Activated naive CD8-positive, alpha-beta T cell treated with anti-CD3 and anti-CD28 coated beads, Interleukin-2, amount 50 U/mL, for 24 hours (primary cell): ENCODE data around the gene CD164L2.
"Not testable (repeated sequence)": the region's sequence is repeated elsewhere in the genome, so short reads cannot be mapped to it uniquely, and the experiment has no call there.

Source experiments
- ATAC-seq: fragments of 150-1000 bp; cut with Tn5 transposase; one replicate; pipeline ENCODE4 v1.10.0; 2021
- DNase-seq: peaks from one replicate; pipeline ENCODE4 v3.0.0; 2021
- H3K27ac Mint-ChIP-seq: one replicate; pipeline ENCODE4 v1.8.0; 2021; ENCODE audit warnings: mild to moderate bottlenecking, mixed read lengths
- H3K27me3 Mint-ChIP-seq: one replicate; pipeline ENCODE4 v1.8.0; 2021; ENCODE audit warnings: mixed read lengths
- H3K36me3 Mint-ChIP-seq: one replicate; pipeline ENCODE4 v1.8.0; 2021; ENCODE audit warnings: low read depth, mixed read lengths
- H3K4me1 Mint-ChIP-seq: one replicate; pipeline ENCODE4 v1.8.0; 2021; ENCODE audit warnings: mixed read lengths
- H3K4me3 Mint-ChIP-seq: one replicate; pipeline ENCODE4 v1.8.0; 2021; ENCODE audit warnings: mild to moderate bottlenecking, moderate library complexity, mixed read lengths
- H3K9me3 Mint-ChIP-seq: one replicate; pipeline ENCODE4 v1.8.0; 2021; ENCODE audit warnings: mixed read lengths

The CD164L2 gene

DNA sequence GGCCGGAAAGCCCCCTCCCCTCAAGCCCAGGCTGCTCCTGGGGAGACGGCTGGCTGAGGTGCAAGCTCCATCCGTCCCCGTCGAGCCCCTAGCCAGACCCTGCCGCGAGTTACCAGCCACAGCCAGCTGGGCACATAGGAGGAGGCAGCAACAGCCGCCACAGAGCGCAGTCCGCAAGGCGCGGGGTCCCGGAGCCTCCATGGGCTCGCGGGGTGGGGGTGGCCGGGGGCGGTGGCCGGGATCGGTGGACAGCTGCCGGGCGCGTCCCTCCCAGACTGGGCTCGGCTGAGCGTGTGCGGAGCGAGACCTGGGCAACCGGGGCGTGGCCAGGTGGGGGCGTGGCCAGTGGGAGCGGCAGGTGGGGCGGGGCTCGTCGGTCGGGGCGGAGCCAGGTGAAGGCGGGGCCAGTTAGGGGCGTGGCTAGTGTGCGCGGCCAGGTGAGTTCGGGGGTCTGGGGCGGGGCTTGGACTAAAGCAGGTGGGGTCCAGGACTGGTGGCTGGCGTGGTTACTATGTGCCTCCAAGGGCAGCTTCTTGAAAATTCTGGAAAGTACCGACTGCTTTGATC, at the start of gene CD164L2:
Gene CD164L2, minus strand, starts transcription at position 295 of the 567 bp plus-strand sequence. Its CDS starts 94 bp downstream, at position 201.
- no peak for ATAC-seq
- no peaks in the 10 kb centered on the region for H3K9me3 Mint-ChIP-seq
- H3K36me3 Mint-ChIP-seq: no peaks in the 10 kb centered on the region
- DNase-seq: peak; percentile 64
- H3K4me3 Mint-ChIP-seq: no peak within 1 kb of the TSS
- no peak within 1 kb of the TSS for H3K27ac Mint-ChIP-seq
- no peaks in the 10 kb centered on the region for H3K27me3 Mint-ChIP-seq
- peaks cover 2% of the 10 kb centered on the region for H3K4me1 Mint-ChIP-seq

DNA sequence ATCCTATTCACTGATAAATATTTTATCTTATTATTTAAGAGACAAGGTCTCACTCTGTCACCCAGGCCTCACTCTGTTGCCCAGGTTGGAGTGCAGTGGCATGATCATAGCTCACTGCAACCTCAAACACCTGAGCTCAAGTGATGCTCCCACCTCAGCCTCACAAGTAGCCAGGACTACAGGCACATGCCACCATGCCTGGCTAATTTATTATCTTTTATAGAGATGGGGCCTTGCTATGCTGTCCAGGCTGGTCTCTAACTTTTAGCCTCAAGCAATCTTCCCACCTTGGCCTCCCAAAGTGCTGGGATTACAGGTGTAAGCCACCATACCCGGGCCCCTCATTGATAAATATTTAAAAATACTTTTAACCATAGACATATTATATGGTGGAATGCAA, 49.6 kb upstream of the CD164L2 start:
- not testable (repeated sequence) for H3K27ac Mint-ChIP-seq, DNase-seq, H3K9me3 Mint-ChIP-seq, H3K36me3 Mint-ChIP-seq, H3K27me3 Mint-ChIP-seq, H3K4me3 Mint-ChIP-seq, ATAC-seq
- peaks cover 88% of the 10 kb centered on the region for H3K4me1 Mint-ChIP-seq

DNA sequence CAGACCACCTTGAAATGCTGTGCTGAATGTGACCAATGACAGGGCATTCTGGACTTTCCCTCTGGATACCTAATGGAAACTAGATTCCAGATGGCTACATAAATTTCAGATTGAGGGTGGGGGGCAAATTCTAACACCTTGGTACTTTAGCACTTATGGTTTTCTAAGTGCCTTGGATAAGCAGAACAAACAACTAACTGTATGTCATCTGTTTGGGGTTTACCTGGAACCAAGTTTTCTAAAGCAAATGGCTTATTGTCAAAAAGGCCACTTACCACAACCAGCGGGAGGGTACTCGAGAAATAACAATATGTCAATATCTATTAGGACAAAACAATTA, 48.4 kb upstream of the CD164L2 start:
- Mint-ChIP-seq H3K27me3 (no peaks in the 10 kb centered on the region), H3K27ac (peak overlapping the region; percentile 57), H3K36me3 (peaks cover 15% of the 10 kb centered on the region), H3K4me1 (peaks cover 87% of the 10 kb centered on the region), H3K4me3 (no peak overlapping the region), H3K9me3 (no peaks in the 10 kb centered on the region)
- ATAC-seq (no peak), DNase-seq (no peak)

DNA sequence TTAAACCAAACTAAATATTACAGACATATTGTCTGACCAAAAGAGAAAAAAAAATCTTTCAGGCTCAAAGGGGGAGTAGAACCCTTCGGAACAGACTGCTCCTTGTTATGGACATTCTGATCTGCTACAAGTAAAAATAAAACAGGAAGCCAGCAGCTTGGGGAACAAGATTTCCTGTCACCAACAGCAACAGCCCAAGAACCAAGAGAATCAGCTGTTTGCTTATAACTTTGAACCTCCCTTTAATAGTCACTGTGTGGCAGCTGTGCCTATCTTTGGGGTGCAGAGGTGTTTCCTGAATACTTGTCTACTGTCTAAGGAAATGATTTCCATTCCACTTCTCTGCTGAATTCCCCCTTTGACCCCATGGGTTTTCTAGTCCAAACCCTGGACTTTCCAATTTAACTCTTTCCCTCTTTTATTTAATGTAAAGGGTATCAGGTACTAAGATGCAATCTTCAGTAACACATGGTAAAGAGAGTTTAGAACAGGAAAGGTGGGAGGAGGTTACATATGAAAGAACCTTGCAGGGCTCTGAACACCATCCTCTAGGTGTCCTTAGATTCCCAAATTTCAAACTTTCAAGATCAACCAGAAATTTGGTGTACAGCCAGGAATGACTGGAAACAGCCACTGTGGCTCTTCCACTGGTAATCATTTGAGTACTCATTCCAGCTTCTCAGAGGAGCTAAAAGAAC, 47.9 kb upstream of the CD164L2 start:
- DNase-seq (no peak), ATAC-seq (no peak)
- Mint-ChIP-seq H3K9me3 (no peaks in the 10 kb centered on the region), H3K4me3 (no peak overlapping the region), H3K36me3 (peaks cover 17% of the 10 kb centered on the region), H3K4me1 (peaks cover 84% of the 10 kb centered on the region), H3K27ac (peak overlapping the region; percentile 57), H3K27me3 (no peaks in the 10 kb centered on the region)

DNA sequence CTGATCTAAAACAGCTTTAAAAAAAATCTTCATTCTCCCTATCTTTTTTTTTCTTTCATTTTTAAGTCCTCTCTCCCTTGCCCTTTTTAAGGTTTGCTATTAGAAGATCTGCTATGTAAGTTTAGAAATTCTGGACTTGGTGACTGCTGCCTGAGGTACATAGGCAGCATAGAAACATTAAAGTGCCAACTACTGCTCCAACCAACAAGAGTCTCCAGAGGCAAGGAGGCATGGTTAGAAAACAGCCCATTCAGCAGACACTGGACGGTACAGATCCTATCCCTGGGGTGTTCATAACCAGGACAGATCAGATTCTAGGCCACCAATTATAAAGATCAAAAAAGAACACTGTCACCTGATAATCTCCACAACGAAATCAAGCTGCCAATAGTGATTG, 45.9 kb upstream of the CD164L2 start:
- peaks cover 21% of the 10 kb centered on the region for H3K36me3 Mint-ChIP-seq
- peaks cover 74% of the 10 kb centered on the region for H3K4me1 Mint-ChIP-seq
- H3K4me3 Mint-ChIP-seq: peak overlapping the region; percentile 79
- peak overlapping the region; percentile 89 for H3K27ac Mint-ChIP-seq
- no peaks in the 10 kb centered on the region for H3K27me3 Mint-ChIP-seq
- H3K9me3 Mint-ChIP-seq: no peaks in the 10 kb centered on the region
- peak; percentile 20 for ATAC-seq
- no peak for DNase-seq

DNA sequence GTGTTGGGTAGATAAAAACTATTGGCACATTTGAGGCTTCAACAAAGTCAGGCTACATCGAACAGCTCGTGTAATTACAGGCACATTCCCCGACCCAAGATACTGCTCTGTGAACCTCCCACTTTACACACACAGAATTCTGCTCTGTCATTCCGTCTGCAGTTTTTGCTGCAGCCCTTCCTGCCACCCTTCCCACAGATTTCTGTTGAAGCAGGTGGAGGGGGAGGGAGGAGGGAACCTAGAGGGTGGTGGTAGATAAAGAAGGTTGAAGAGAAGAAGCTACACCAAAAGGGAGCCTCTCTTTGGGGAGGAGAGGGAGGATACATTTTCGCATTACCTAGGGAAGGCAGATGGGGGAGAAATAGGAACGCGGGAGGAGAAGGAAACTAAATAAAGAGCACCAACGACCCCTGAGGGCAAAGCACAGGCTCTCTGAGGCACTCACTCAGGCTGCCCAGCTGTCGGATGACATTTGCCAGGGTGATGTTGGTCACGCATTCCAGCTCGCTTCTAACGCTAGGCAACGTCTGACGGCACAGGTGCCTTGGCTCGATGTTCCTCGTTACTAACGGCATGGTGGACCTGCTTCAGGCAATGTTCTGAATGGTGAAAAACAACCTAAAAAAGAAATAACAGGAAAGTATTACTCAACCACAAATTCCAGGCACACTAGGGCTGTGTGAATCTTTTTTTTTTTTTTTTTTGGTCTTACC, 45.3 kb upstream of the CD164L2 start:
- H3K4me3 Mint-ChIP-seq: peak overlapping the region; percentile 79
- H3K36me3 Mint-ChIP-seq: peaks cover 21% of the 10 kb centered on the region
- DNase-seq (no peak), ATAC-seq (peak; percentile 85)
- no peaks in the 10 kb centered on the region for H3K9me3 Mint-ChIP-seq
- peaks cover 74% of the 10 kb centered on the region for H3K4me1 Mint-ChIP-seq
- H3K27ac Mint-ChIP-seq: peak overlapping the region; percentile 89
- no peaks in the 10 kb centered on the region for H3K27me3 Mint-ChIP-seq

DNA sequence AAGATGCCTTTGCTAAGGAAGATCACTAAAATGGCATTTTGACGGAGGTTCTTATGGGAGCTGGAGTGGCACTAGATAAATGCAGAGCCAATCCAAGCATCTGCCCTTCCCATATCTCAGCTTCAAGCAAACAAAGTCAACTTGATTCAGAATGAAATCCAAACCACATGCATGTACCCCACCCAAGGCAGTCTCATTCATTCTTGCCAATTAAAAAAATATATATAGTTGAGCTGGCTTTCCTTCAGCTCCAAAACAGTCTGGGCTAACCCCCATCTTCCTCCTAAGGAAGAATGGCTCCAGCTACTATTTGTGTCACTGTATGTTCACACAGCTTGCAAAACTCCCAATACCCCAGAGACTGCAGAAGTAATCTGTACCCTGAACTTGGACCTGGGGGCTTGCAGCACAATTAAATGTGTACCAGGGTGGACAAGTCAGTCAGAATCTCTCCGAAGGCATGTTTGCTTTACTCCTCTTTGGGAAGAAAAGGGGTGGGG, 44.7 kb upstream of the CD164L2 start:
- Mint-ChIP-seq H3K9me3 (no peaks in the 10 kb centered on the region), H3K4me1 (peaks cover 72% of the 10 kb centered on the region), H3K4me3 (peak overlapping the region; percentile 79), H3K36me3 (peaks cover 21% of the 10 kb centered on the region), H3K27ac (peak overlapping the region; percentile 89), H3K27me3 (no peaks in the 10 kb centered on the region)
- ATAC-seq (no peak), DNase-seq (no peak)

DNA sequence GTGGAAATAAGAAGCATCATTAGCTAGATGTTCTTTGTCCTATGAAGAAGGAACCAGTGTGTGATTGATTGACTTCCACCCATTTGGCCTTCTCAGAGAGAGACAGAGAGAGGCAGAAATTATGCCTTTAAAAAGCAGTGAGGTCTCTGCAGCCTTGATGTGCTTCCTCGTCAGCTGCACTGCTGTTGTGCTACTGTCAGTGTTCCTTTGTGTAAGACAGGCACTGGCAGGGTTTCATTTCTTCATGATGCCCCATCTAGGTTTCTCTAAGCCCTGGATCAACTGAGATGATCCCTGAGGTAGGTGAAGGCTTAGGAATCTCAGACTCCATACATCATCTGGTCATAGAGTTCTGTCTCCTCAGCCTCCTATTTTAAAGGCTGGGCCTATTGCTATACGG, 44.2 kb upstream of the CD164L2 start:
- Mint-ChIP-seq H3K27me3 (no peaks in the 10 kb centered on the region), H3K4me1 (peaks cover 77% of the 10 kb centered on the region), H3K27ac (peak overlapping the region; percentile 89), H3K4me3 (no peak overlapping the region), H3K9me3 (no peaks in the 10 kb centered on the region), H3K36me3 (peaks cover 24% of the 10 kb centered on the region)
- ATAC-seq (no peak), DNase-seq (no peak)

DNA sequence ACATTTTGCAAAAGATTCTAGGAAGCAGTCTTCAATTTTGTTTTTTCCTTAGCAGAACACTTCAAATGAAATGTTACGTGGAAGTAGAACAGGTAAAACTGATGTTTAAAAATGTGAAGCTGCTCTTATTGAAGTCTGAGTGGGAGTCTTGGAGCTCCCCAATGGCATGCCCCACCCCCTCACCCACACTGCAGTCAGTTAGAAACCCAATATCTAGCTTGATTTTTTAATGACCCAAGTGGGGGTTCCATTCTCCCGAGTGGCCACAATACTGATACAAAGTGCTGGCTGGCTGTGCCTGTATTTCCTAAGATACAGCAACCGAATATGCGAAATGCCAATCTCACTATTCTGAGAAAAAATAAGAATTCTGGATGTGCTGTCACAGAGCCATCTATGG, 40.6 kb upstream of the CD164L2 start:
- no peak for ATAC-seq
- Mint-ChIP-seq H3K36me3 (peaks cover 28% of the 10 kb centered on the region), H3K4me1 (peaks cover 67% of the 10 kb centered on the region), H3K4me3 (no peak overlapping the region), H3K27me3 (no peaks in the 10 kb centered on the region), H3K27ac (no peak overlapping the region), H3K9me3 (no peaks in the 10 kb centered on the region)
- no peak for DNase-seq

DNA sequence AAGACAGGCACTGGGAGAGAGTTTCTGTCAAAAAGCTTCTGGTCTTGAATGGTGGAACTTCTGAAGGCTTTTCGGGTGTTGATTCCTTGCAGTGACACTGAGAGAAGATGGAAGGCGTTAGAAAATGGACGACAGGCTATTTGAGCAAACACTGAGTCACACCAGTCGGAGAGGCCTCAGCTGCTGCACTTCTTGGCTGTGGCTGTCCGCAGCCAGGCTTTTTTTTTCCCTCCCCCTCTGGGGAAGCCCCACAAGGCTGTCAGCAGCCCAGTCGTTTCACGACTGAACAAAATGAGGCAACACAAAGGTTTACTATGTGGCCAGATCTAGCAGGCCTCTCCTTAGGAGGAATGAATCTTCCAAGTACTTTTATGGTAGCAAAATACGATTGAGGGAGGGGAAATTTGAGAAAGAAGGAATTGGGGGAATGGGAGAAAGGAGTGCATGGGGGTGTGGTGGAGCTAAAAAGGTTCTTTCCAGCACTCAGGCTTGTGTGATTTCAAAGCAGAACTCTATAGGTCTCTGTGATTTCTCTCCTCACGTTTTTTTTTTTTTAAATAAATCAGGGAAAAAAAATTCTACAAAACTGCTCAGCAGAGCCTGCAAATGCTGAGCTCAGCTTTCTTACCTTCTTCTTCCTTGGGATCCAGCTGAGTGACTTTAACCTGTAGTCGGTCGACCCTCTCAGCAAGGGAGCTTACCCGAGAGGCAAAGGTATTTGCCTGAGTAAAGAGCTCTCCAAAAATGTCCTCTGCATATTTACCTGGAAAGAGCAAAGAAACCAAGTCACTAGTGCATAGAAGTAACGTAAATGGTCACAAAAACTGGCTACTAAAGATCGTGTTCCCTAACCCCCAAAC, 35.4 kb upstream of the CD164L2 start:
- Mint-ChIP-seq H3K27me3 (no peaks in the 10 kb centered on the region), H3K4me1 (peaks cover 61% of the 10 kb centered on the region), H3K27ac (peak overlapping the region; percentile 74), H3K9me3 (no peaks in the 10 kb centered on the region), H3K36me3 (peaks cover 41% of the 10 kb centered on the region), H3K4me3 (peak overlapping the region; percentile 47)
- DNase-seq (peak; percentile 60), ATAC-seq (peak; percentile 96)

DNA sequence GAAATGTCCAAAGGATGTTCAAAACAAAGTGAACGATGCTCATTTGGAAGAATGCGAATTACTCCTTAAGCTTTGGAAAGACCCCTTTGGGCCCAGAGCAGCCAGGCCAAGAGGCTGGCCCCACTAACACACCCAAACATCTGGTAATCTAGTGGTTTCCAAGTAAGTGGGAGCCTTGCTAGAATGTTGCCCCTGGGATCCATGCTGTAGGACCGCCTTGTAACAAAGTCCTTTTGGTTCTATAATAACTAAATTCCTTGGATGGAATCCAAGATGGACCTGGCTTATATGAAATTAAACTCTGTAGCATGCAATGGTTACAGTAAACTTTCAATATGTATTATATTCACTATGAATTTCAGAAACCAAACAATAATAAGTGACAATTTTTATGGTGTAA, 34.6 kb upstream of the CD164L2 start:
- H3K27me3 Mint-ChIP-seq: no peaks in the 10 kb centered on the region
- ATAC-seq (no peak), DNase-seq (no peak)
- H3K9me3 Mint-ChIP-seq: no peaks in the 10 kb centered on the region
- peaks cover 56% of the 10 kb centered on the region for H3K4me1 Mint-ChIP-seq
- H3K27ac Mint-ChIP-seq: peak overlapping the region; percentile 74
- H3K4me3 Mint-ChIP-seq: no peak overlapping the region
- peaks cover 48% of the 10 kb centered on the region for H3K36me3 Mint-ChIP-seq

DNA sequence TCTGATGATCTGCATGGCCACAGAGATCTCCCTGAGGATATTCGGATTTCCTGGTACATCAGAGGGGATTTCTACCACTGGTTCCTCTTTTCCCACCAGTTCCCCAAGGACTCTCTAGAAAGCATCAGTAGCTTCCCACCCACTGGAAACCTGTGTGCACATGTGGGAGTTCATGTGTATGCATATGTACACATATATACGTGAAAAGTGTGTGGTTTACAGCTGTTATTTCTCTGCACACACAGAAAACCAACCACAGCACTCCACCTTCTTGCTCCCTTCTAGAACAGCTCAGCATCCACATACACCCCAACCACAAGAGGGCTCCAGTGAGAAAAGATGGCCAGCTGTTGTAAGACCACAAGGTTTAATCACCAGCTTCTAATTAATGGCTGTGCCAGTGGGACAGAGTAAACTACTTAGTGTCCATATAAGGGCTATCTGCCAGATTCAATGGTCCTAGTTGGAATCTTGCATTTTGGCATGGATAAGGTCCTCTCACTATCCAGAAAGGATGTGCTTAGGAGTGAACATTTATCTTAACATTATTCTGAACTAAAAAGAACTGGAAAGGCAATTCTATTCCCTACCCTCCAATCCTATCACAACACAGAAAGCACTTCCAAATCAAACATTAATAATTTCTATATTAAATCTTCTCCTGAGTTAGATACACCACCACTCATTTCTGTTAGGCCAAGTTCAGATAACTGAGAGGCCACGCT, 33.4 kb upstream of the CD164L2 start:
- Mint-ChIP-seq H3K36me3 (peaks cover 43% of the 10 kb centered on the region), H3K4me3 (no peak overlapping the region), H3K9me3 (no peaks in the 10 kb centered on the region), H3K27me3 (no peaks in the 10 kb centered on the region), H3K4me1 (peaks cover 47% of the 10 kb centered on the region), H3K27ac (peak overlapping the region; percentile 25)
- DNase-seq (peak; percentile 51), ATAC-seq (peak; percentile 44)

DNA sequence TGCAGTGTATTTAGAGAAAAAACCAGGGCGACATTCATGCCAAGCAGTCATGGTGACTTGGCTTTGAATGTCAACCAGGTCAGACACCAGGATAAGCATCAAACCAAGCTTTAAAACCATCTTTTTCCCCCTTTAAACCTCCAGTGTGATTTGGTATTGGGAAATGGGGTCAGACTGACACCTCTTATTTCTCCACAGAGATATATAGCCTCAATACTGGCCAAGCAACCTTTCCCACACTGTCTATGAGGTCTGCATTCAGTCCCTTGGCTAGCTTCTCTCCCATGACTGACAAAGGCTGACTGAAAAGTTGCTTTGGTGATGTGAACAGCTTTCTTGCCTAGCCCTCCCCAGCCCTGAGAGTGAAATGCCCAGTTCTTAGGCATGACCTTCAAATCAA, 31.0 kb upstream of the CD164L2 start:
- peaks cover 34% of the 10 kb centered on the region for H3K4me1 Mint-ChIP-seq
- no peak for ATAC-seq
- no peak for DNase-seq
- peak overlapping the region; percentile 50 for H3K27ac Mint-ChIP-seq
- H3K27me3 Mint-ChIP-seq: no peaks in the 10 kb centered on the region
- H3K4me3 Mint-ChIP-seq: no peak overlapping the region
- H3K36me3 Mint-ChIP-seq: peaks cover 55% of the 10 kb centered on the region
- H3K9me3 Mint-ChIP-seq: no peaks in the 10 kb centered on the region

DNA sequence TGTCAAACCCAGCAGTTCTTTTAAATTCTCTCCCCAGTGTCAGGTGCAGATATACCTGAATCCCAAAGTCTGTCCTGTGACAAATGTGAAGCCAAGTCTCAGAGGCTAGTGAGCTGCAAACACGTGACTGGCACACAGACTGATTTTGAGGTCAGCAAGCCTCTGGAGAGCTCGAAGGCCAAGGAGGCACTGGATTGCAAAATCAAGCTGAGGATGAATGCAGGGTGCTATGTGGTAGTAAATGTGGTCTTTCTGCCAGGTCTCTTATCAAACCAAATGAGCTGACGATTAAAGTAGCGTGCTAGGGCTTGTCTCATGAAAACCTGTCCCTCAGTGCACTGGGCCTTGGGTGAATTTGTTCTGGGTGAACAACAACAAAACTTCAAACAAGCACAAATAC, 29.9 kb upstream of the CD164L2 start:
- Mint-ChIP-seq H3K27me3 (no peaks in the 10 kb centered on the region), H3K27ac (peak overlapping the region; percentile 52), H3K9me3 (no peaks in the 10 kb centered on the region), H3K36me3 (peaks cover 49% of the 10 kb centered on the region), H3K4me3 (no peak overlapping the region), H3K4me1 (peaks cover 23% of the 10 kb centered on the region)
- ATAC-seq: no peak
- no peak for DNase-seq
